HG02642 (cell line): ENCODE results near the gene HCK.
"Not testable (repeated sequence)": the region's sequence is repeated elsewhere in the genome, so short reads cannot be mapped to it uniquely, and the experiment has no call there.

Experiments
- ATAC-seq: cut with Tn5 transposase; IDR thresholded peaks from one replicate; pipeline ENCODE4 v1.9.1; 2021; ENCODE audit warnings: mild to moderate bottlenecking; ENCODE audit not compliant: unreplicated experiment, poor library complexity

HCK gene

DNA sequence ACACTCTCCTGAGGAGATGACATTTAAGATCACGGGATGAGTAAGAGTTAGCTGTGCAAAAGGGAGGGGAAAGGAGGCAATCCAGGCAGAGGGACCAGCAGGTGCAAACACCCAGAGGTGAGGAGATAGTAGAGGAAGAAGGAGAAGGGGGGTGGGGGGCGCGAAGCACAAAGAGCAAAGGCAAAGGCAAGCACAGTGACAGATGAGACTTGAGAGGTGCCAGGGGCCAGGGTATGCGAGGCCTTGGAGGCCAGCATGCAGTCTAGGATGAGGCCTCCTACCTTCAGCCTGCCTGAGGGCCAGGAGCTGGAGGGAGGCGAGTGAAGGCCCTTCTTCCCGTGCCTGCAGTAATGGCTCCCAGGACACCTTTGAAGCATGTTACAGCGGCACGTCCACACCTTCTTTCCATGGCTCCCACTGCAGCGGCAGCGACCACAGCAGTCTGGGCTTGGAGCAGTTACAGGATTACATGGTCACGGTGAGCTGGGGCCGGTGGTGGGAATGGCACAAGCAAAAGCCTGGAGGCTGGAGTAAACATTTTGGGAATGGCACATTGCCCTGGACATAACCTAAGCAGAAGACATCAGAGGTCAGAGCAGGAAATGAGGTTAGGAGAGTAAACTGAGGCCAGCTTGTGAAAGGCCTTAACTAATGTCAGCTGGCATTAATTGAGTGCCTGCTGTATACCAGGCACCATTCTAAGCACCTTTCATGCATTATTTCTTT lies 23.2 kb upstream of the HCK start:
- ATAC-seq, result no peak

DNA sequence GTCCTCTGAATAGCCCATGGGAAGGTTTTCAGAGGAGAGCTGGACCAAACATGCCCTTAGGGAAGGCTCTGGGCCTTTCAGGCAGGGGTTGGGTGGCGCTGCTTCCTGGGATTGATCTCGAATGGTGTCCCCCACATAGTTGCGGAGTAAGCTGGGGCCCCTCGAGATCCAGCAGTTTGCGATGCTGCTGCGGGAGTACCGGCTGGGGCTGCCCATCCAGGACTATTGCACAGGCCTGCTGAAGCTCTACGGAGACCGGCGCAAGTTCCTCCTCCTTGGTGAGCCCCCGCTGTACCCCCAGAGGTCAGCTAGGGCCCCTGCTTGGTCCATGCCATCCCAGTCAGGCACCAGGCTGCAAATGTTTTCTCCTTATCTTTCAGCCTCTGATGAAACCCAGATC lies 22.5 kb upstream of the HCK start:
- ATAC-seq, result no peak

DNA sequence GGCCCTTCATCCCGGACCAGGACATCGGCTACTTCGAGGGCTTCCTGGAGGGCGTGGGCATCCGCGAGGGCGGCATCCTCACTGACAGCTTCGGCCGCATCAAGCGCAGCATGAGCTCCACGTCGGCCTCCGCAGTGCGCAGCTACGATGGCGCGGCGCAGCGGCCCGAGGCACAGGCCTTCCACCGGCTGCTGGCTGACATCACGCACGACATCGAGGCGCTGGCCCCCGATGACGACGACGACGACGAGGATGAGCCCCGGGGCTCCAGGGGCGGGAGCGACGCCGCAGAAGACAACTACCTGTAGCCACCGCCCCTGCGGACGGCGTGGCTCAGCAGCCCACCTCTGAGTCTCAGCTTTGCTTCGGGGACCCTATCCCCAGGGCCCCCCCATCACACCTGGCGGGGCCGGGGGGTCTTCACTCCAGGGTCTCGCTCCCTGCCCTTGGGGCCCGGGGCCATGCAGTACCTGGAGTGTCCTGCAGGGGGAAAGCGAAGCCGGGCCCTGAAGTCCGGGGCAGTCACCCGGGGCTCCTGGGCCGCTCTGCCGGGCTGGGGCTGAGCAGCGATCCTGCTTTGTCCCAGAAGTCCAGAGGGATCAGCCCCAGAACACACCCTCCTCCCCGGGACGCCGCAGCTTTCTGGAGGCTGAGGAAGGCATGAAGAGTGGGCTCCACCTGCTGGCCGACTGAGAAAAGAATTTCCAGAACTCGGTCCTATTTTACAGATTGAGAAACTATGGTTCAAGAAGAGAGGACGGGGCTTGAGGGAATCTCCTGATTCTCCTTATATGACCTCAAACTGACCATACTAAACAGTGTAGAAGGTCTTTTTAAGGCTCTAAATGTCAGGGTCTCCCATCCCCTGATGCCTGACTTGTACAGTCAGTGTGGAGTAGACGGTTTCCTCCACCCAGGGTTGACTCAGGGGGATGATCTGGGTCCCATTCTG lies 20.8 kb upstream of the HCK start:
- ATAC-seq, result no peak

DNA sequence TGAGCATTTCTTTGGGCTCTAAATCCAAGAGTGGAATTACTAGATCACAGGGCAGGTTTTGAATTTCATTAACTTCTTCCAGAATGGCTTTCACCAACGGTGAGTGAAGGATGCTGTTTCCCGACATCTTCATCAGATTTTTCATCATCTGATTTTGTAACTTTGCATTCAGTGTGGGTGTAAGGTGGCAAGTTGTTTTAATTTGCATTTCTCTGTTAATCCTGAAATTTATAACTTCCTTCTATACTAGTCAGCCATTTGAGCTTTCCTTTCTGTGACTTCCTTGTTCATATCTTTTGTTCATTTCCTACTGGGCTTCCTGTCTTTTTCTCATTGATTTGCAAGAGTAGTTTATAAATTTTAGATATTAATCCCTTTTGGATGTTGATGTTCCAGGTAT lies 18.7 kb upstream of the HCK start:
- ATAC-seq, result no peak

DNA sequence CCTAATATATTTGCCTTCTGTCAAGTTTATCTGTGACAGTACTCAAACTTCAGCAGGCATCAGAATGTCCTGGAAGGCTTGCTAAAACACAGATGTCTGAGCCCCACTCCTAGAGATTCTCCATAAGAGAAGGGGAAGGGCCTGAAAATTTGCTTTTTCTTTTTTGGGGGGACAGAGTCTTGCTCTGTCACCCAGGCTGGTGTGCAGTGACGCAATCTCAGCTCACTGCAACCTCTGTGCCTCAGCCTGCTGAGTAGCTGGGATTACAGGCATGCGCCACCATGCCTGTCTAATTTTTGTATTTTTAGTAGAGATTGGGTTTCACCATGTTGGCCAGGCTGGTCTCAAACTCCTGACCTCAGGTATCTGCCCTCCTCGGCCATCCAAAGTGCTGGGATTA lies 18.3 kb upstream of the HCK start:
- ATAC-seq, result not testable (repeated sequence)

DNA sequence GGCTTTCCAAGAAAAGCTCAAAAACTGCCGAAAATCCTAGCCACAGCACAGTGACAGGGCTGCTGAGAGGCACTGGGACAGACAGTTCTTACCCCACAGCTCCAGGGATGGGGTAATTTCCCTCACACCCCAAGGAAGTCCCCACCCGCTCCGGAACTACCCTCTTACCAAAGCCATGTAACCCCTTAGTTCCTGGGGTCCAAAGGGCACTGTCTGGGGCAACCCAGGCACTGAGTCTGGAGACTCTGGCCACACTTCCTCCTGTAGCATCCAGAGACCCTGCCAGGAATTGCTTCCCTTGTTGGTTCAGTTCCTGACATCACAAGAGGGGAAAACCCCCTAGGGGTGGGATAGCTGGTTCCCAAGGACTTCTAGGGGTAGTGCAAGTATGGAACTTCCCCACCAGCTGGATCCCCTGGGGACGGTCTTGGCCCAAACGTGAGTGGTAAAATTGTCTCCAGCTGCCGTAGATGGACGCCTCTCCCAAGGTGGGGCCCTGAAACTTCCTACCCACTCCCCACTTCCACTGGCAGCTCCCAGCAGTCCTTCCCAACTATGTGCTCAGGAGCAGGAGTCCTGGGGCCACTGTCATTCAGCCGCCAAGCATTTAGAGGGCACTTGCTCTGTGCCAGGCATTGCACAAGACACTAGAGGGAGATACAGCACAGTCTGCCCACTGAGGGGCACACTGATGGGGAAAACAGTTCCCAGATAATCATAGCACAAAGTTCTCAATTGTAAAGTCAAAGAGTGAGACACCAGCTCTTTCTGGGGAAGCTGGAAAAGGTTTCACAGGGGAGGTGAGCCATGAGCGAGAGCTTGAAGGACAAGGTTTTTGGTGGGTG lies 17.2 kb upstream of the HCK start:
- ATAC-seq, result no peak

DNA sequence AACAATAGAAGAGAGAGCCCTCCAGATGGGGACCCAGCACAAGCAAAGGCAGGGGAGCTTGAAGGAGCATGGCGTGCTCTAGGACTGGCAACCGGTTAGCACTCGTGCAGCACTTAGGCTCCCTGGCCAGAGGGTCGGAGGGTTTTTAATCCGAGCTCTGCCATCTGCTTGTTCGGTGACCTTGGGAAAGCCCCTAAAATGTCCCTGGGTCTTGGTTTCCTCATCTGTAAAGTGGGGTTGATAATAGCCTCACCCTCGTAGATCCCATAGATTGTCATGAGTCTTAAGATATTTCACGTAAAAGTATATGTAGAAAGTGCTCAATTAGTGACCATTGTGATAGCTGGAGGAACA lies 16.6 kb upstream of the HCK start:
- no peak for ATAC-seq

DNA sequence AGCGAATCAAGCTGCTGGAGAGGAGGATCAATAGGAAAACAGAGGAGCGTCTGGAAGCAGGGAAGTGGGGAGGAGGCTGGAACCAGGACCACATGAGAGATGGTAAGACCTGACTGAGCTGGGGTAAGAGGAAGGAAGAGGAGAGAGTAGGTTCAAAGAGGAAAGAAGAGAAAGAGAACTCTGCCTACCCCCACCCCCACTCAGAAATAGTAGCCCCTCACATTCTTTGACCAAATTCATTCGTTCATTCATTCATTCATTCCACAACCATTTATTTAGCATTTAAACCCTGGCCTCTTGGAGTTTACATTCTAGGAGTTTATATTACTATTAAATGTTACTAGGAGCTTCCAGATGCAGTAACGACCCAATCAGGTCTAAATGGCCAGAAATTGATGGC lies 15.8 kb upstream of the HCK start:
- no peak for ATAC-seq

DNA sequence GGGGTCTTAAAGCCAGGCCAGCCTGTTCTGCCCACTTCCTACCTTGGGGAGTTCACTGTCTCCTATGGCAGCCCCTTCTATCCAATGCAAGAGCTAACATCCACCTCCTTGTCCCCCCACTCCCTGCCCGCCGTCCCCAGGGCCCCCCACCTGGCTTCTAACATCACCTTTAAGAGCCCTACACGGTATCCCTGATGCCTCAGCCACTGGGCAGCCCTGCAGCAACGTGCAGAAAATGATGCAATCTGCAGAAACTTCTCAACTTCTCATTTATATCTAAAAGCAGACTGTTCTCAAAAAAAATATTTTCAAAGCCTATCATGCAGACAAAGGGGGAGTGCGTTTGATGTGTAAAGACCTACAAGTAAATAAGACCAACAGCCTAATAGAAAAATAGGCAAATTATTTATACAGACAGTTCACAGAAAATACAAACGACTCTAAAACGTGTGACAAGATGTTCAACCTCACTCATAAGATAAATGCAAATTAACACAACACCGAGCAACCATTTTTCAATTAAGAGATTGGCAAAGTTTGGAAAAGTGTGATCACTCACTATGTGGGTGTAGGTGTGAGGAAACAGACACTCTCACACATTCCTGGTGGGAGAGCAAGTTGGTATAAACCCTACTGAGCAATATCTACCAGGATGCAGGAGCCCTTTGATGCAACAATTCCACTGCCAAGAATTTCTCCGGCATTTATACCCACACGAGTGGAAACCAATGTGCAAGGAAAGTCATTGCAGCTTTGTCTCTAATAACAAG lies 15.1 kb upstream of the HCK start:
- no peak for ATAC-seq

DNA sequence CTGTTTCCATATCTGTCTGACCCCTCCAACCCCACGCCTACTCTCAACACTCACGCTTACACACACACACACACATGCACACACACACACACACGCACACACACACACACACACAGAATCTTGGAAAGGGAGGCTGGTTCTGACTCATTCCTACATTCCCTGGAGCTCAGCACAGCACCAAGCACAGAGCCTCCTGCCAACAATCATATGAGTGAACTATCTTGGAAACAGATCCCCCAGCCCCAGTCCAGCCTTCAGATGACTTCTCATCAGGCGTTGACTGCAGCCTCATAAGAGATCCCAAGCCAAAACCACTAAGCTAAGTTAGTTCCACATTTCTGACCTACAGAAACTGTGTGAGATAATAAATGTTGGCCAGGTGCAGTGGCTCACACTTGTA lies 14.1 kb upstream of the HCK start:
- no peak for ATAC-seq

DNA sequence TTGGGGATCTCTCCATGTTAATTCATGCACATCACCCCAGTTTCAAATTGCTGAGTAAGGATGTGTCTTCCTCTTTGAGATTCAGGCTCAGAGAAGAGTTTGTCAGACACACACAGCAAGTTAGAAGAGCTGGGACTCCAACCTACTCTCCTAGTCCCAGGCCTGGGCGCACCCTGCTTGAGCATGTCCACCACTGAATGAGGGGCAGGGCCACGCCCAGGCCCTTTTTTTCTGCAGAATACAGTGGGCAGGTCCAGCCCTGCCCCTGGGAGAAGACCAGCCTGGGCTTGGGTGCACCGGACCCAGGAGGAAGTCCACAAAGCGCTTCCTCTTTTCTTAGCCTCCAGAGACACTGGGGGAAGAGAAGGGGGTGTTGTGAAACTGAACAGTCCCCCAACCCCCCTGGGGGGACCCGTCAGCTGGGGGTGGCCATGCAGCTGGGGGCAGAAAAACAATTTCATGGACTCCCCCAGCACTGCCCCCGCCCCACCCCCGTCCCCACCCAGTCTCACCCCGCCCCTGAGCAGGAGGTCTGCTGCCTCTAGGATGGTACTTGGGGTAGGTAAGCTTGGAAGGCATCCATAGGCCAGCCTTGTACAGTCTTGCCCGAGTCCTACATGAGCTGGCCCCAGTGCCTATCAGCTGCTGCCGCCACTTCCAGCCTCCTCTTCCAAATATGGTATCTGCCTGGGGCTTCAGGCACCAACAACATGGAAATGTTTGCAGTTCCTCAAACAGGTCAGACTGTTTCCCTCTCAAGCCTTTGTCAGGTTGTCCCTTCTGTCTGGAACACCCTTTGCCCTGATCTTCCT lies 11.7 kb upstream of the HCK start:
- ATAC-seq, result no peak

DNA sequence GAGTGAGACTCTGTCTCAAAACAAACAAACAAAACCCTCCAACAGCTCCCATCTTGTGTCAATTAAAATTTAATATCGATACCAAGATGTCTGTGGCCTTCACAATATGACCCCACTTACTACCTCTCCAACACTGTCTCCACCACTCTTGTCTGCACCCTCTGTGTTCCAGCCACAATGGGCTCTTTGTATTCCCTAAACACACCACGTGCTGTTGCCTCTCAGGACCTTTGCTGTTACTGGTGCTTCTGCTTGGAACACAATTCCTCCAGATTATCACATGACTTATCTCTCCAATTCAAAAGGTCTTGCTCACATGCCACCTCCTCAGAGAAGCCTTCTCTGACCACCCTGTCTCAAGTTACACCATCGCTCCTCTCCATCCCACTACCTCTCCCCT lies 6.0 kb upstream of the HCK start:
- no peak for ATAC-seq

DNA sequence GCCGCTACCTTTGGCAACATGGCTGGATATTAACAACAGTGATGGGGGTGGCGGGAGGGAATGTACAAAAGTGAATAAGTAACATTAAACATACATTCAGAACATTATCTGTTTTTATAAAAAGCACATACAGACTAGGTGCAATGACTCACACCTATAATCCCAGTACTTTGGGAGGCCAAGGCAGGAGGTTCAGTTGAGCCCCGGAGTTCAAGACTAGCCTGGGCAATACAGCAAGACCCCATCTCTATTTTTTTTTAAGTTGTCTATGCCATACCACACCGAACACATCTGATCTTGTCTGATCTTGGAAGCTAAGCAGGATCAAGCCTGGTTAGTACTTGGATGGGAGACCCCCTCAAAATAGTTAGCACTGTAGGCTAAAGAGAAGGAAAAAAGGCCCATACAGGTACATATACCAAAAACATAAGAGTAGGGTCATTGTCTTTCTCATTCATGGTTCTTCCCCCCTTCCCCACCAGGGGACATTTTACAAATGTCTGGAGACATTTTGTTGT lies 1.7 kb upstream of the HCK start:
- ATAC-seq, result no peak

DNA sequence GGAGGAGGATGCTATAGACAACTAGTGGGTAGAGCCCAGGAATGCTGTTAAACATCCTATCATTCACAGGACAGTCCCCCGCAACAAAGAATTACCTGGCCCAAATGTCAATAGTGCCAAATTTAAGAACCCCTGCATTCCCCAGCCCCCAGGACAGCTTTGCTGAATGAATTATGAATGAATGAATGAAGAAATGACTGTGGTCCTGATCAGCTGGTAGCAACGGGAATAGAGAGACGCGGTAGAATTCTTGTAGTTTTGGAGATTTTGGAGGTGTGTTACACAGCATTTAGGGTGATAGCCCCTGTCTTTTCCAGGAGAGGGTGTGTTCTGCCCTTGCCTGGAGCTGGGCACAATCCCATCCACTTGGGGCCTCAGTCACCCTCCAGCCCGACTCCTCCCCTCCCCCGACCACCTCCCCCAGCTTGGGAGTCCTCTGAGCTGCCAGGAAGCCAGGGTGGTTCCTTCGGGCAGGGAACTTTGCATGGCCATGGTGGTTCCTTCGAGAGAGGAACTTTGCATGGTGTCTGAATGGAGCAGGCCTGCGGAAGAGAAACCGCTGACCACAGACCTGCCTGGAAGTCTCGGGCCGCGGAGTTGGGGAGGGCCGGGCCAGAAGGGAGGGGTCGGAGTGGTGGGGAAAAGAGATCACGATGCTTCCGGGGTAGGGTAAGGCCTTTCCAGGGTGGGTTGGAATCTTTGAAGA lies 1.0 kb upstream of the HCK start:
- ATAC-seq, result no peak

DNA sequence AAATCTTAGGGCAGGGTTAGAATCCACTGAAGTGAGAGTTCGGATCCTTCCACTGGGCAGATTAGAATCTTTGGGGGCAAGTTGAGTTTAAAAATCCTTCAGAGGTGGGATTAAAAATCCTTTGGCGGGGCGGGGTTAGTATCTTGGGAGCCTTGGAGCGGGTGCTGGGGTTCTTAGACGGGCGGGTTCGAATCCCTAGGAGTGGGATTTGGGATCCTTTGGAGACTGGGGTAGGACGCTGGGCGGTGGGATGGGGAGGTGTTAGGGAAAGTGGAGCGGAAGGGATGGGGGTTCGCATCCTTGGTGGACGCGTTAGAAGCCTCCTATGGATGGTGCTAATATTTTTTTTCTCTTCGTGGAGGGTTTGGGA lies 337 bp upstream of the HCK start:
- no peak for ATAC-seq

DNA sequence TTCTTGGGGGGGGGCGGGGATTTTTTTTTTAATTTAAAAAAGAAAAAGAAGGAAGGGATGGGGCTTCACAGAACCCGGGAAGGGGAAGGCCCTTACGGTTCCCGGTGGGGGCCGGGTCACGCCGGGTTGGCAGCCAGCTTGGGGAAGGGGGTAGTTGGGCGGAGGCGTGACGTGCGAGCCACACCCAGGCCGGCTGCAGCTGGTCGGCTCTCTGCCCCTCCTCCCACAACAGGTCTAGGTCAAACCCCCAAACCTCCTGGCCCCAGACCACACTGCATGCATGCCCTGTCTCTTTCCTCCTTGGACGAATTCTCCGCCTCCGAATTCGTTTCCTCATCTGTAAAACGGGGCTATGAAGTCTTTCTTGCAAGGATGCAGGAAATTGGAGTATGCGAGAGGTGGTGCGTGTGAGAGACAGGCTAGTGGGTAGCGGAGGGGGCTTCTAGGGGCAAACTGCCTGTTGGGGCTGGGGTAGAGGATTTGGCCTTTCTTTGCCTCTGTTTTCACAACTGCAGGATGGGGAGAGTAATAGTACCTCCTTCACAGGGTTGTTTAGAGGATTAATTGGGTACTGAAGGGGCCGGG lies 828 bp downstream of the HCK start:
- no peak for ATAC-seq

DNA sequence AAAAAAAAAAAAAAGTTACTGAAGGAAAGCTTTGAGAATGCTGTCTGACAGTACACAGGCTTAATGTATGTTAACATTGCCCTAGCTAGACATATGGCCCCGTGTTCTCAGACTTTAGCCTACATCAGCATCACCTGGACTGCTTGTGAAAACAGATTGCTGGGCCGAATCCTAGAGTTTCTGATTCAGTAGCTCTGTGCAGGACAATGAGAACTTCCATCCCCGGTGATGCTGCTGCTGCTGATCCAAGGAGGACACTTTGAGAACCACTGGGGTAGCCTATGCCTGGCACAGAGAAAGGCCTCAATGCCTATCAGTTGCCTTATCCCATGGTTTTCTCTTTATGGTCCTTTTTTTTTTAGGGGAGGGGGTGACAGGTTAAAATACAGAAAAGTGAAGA lies 1.6 kb downstream of the HCK start:
- no peak for ATAC-seq
